NCI-H2081 (cell line): ENCODE data around the gene GAMT.
"Not testable (repeated sequence)": the region's sequence is repeated elsewhere in the genome, so short reads cannot be mapped to it uniquely, and the experiment has no call there.

Source experiments
- DNase-seq, 2 experiments: peaks; one replicate each; lab custom pipeline; 2025; lab: John Stamatoyannopoulos, UW

Gene GAMT

GRCh38 chr19:1433119-1434039 lies 32.0 kb upstream of the GAMT start:
- DNase-seq, result no peak

GRCh38 chr19:1432507-1432887 lies 31.2 kb upstream of the GAMT start:
- no peak for DNase-seq

GRCh38 chr19:1431759-1432506 lies 30.6 kb upstream of the GAMT start:
- no peak for DNase-seq

GRCh38 chr19:1430246-1430645 lies 28.9 kb upstream of the GAMT start:
- DNase-seq, result no peak

- DNase-seq, result no peak
Measured at GRCh38 chr19:1429750-1430149, 28.4 kb upstream of the GAMT start.

GRCh38 chr19:1428738-1429391 lies 27.5 kb upstream of the GAMT start:
- no peak for DNase-seq

- DNase-seq, result no peak
Measured at GRCh38 chr19:1427221-1427920, 26.0 kb upstream of the GAMT start.

- no peak for DNase-seq
Measured at GRCh38 chr19:1426736-1427135, 25.4 kb upstream of the GAMT start.

- DNase-seq, result no peak
Measured at GRCh38 chr19:1425902-1426301, 24.6 kb upstream of the GAMT start.

GRCh38 chr19:1425102-1425837 lies 23.9 kb upstream of the GAMT start:
- DNase-seq, result no peak

GRCh38 chr19:1424192-1424955 lies 23.0 kb upstream of the GAMT start:
- no peak for DNase-seq

- DNase-seq, result no peak
Measured at GRCh38 chr19:1423436-1424191, 22.3 kb upstream of the GAMT start.

- no peak for DNase-seq
Measured at GRCh38 chr19:1422943-1423342, 21.6 kb upstream of the GAMT start.

- DNase-seq, result no peak
Measured at GRCh38 chr19:1422360-1422759, 21.0 kb upstream of the GAMT start.

GRCh38 chr19:1421958-1422305 lies 20.6 kb upstream of the GAMT start:
- DNase-seq, result no peak

- no peak for DNase-seq
Measured at GRCh38 chr19:1421218-1421957, 20.0 kb upstream of the GAMT start.

- DNase-seq, result no peak
Measured at GRCh38 chr19:1420590-1420989, 19.2 kb upstream of the GAMT start.

- not testable (repeated sequence) for DNase-seq
Measured at GRCh38 chr19:1420085-1420484, 18.7 kb upstream of the GAMT start.
